CD4-positive, alpha-beta T cell treated with Interleukin-17A for 1 hour (primary cell): ENCODE results near the gene LMBRD1.
"Not testable (repeated sequence)": the region's sequence is repeated elsewhere in the genome, so short reads cannot be mapped to it uniquely, and the experiment has no call there.

ENCODE experiments used
- DNase-seq: peaks from one replicate; pipeline ENCODE4 v3.0.0-alpha.2; 2020

Gene LMBRD1

GRCh38 chr6:69796642-69797390 lies at the start of gene LMBRD1:
TSS of gene LMBRD1 (minus strand) at chr6:69797010. CDS start at chr6:69796881, 129 bp downstream.
- DNase-seq = peak; percentile 99

- no peak for DNase-seq
Measured at GRCh38 chr6:69846312-69846711, 49.5 kb upstream of the LMBRD1 start.

- no peak for DNase-seq
Measured at GRCh38 chr6:69843189-69843588, 46.4 kb upstream of the LMBRD1 start.

GRCh38 chr6:69841862-69842261 lies 45.1 kb upstream of the LMBRD1 start:
- DNase-seq = no peak

- DNase-seq = peak; percentile 54
Measured at GRCh38 chr6:69835414-69836179, 38.8 kb upstream of the LMBRD1 start.

GRCh38 chr6:69832558-69832957 lies 35.7 kb upstream of the LMBRD1 start:
- no peak for DNase-seq

GRCh38 chr6:69827276-69827893 lies 30.6 kb upstream of the LMBRD1 start:
- no peak for DNase-seq

GRCh38 chr6:69825904-69826303 lies 29.1 kb upstream of the LMBRD1 start:
- DNase-seq = no peak

GRCh38 chr6:69824355-69824754 lies 27.5 kb upstream of the LMBRD1 start:
- not testable (repeated sequence) for DNase-seq

GRCh38 chr6:69820438-69820837 lies 23.6 kb upstream of the LMBRD1 start:
- DNase-seq = no peak

GRCh38 chr6:69820018-69820417 lies 23.2 kb upstream of the LMBRD1 start:
- DNase-seq = no peak

GRCh38 chr6:69819138-69819537 lies 22.3 kb upstream of the LMBRD1 start:
- no peak for DNase-seq

GRCh38 chr6:69818223-69818930 lies 21.6 kb upstream of the LMBRD1 start:
- DNase-seq = no peak

GRCh38 chr6:69817358-69817757 lies 20.5 kb upstream of the LMBRD1 start:
- DNase-seq = no peak

- DNase-seq = peak; percentile 42
Measured at GRCh38 chr6:69816569-69816968, 19.8 kb upstream of the LMBRD1 start.

- peak; percentile 29 for DNase-seq
Measured at GRCh38 chr6:69816026-69816425, 19.2 kb upstream of the LMBRD1 start.

- peak; percentile 41 for DNase-seq
Measured at GRCh38 chr6:69813508-69813907, 16.7 kb upstream of the LMBRD1 start.

- no peak for DNase-seq
Measured at GRCh38 chr6:69812746-69813427, 16.1 kb upstream of the LMBRD1 start.

GRCh38 chr6:69802995-69803394 lies 6.2 kb upstream of the LMBRD1 start:
- no peak for DNase-seq

- DNase-seq = no peak
Measured at GRCh38 chr6:69801711-69802110, 4.9 kb upstream of the LMBRD1 start.

GRCh38 chr6:69801225-69801624 lies 4.4 kb upstream of the LMBRD1 start:
- no peak for DNase-seq

- not testable (repeated sequence) for DNase-seq
Measured at GRCh38 chr6:69798796-69799195, 2.0 kb upstream of the LMBRD1 start.
